Skeletal muscle tissue (tissue), 4 donors: Measurements from ENCODE around the gene METRNL. TPM values are rescaled to one million over a fixed set of nuclear protein-coding genes. Genes with fewer than 3 reads are reported as not detected.
A peak's percentile ranks its signal among the peaks of the same experiment; 100 is the strongest.
"Not testable (repeated sequence)": the region's sequence is repeated elsewhere in the genome, so short reads cannot be mapped to it uniquely, and the experiment has no call there.

Experiments used
- H3K27ac ChIP-seq: one replicate; pipeline ENCODE4 v1.7.0; 2013; ENCODE audit warnings: mild to moderate bottlenecking, low read depth, low read length, inconsistent platforms
- H3K27me3 ChIP-seq, 3 donors: one replicate each; pipeline ENCODE4 v1.7.0; 2013; ENCODE audit warnings: low read length in 3 of 3; ENCODE audit not compliant: control insufficient read depth in 3 of 3, insufficient read depth in 3 of 3
- H3K36me3 ChIP-seq, 3 donors: one replicate each; pipeline ENCODE4 v1.7.0; 2013; ENCODE audit warnings: low read length in 3 of 3; ENCODE audit not compliant: control insufficient read depth in 3 of 3, insufficient read depth in 3 of 3
- H3K4me1 ChIP-seq, 3 donors: one replicate each; pipeline ENCODE4 v1.7.0; 2013; ENCODE audit warnings: low read length in 3 of 3, mild to moderate bottlenecking in 3 of 3; ENCODE audit not compliant: control insufficient read depth in 3 of 3, insufficient read depth in 3 of 3
- H3K4me3 ChIP-seq, 3 donors: one replicate each; pipeline ENCODE4 v1.7.0; 2013; ENCODE audit warnings: low read length in 3 of 3
- H3K9ac ChIP-seq, 3 donors: one replicate each; pipeline ENCODE4 v1.7.0; 2013; ENCODE audit warnings: low read length in 3 of 3, mild to moderate bottlenecking in 3 of 3, moderate library complexity in 2 of 3, low read depth in 1 of 3
- H3K9me3 ChIP-seq, 3 donors: one replicate each; pipeline ENCODE4 v1.7.0; 2013; ENCODE audit warnings: low read length in 3 of 3; ENCODE audit not compliant: control insufficient read depth in 3 of 3
- total RNA-seq: library from RNA; depleted of rRNA; stranded (reverse); fragments of >200 nt; gene quantifications from one replicate; pipeline ENCODE4 v1.2.3, GENCODE V29; 2014
- donor health status: Osteomylitis.

The METRNL gene
- total RNA-seq, 1 donor from 2014 or later: 31.3 TPM

- Histone ChIP-seq H3K4me3 (no peak overlapping the region), H3K4me1 (no peaks in the 10 kb centered on the region), H3K27me3 (no peaks in the 10 kb centered on the region), H3K36me3 (peaks cover 9 to 28% (median 19%) of the 10 kb centered on the region in 3 donors), H3K9me3 (peaks cover 0 to 6% (median 3%) of the 10 kb centered on the region in 3 donors), H3K9ac (no peak overlapping the region), H3K27ac (no peak overlapping the region)
Observed at GRCh38 chr17:83037874-83038165, 41.6 kb upstream of the METRNL start.

DNA sequence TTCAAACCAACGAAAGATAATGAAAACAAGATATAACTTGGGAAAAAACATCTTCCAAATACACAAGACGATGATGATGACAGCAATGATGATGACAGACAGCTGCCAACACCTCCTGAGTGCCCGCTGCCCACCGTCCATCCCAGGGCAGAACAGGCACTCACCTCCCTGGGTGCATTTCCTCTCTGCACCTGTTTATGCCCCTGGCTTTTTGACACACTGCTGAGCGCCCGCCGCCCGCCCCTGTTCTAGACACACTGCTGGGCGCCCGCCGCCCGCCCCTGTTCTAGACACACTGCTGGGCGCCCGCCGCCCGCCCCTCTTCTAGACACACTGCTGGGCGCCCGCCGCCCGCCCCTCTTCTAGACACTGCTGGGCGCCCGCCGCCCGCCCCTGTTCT, 40.4 kb upstream of the METRNL start:
- not testable (repeated sequence) for H3K27me3 ChIP-seq, H3K9me3 ChIP-seq, H3K9ac ChIP-seq, H3K4me3 ChIP-seq, H3K27ac ChIP-seq, H3K4me1 ChIP-seq
- peaks cover 9 to 28% (median 19%) of the 10 kb centered on the region in 3 donors for H3K36me3 ChIP-seq

DNA sequence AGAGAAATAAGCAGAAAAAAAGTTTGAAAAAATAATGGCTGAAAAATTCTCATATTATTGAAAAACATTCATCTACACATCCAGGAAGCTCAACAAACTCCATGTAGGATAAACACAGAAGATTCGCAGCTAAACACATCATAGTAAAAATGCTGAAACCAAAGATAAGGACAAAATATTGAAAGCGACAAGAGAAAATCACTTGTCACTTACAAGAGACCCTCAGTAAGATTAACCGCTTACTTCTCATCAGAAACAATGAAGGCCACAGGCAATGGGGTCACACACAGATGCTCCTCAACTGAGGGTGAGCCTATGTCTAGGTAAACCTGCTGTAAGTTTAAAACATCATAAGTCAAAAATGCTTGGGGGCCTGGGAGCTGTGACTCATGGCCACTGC, 38.1 kb upstream of the METRNL start:
- no peaks in the 10 kb centered on the region for H3K4me1 ChIP-seq
- H3K27me3 ChIP-seq: no peaks in the 10 kb centered on the region
- peaks cover 0 to 6% (median 3%) of the 10 kb centered on the region in 3 donors for H3K9me3 ChIP-seq
- H3K27ac ChIP-seq: no peak overlapping the region
- peaks cover 6 to 25% (median 17%) of the 10 kb centered on the region in 3 donors for H3K36me3 ChIP-seq
- no peak overlapping the region for H3K4me3 ChIP-seq
- H3K9ac ChIP-seq: no peak overlapping the region

GRCh38 chr17:83042522-83043158, 36.8 kb upstream of the METRNL start:
- no peaks in the 10 kb centered on the region for H3K27me3 ChIP-seq
- H3K27ac ChIP-seq: no peak overlapping the region
- peaks cover 7 to 25% (median 8%) of the 10 kb centered on the region in 3 donors for H3K36me3 ChIP-seq
- no peaks in the 10 kb centered on the region for H3K4me1 ChIP-seq
- H3K4me3 ChIP-seq: no peak overlapping the region
- peaks cover 0 to 6% (median 3%) of the 10 kb centered on the region in 3 donors for H3K9me3 ChIP-seq
- no peak overlapping the region for H3K9ac ChIP-seq

DNA sequence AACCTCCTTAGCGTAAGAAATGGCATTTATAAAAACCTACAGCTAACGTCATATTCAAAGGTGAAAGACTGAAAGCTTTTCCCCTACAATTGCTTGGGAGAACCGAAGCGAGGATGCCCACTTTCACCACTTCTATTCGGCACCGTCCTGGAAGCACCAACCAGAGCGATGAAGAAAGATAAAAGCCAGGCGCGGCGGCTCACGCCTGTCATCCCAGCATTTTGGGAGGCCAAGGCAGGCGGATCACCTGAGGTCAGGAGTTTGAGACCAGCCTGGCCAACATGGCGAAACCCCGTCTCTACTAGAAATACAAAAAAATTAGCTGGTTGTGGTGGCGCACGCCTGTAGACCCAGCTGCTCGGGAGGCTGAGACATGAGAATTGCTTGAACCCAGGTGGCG, 34.9 kb upstream of the METRNL start:
- peaks cover 7 to 31% (median 8%) of the 10 kb centered on the region in 3 donors for H3K36me3 ChIP-seq
- H3K27me3 ChIP-seq, H3K4me3 ChIP-seq, H3K27ac ChIP-seq, H3K9ac ChIP-seq, H3K9me3 ChIP-seq, H3K4me1 ChIP-seq: not testable (repeated sequence)

- H3K27ac ChIP-seq: no peak overlapping the region
- peaks cover 0 to 6% (median 0%) of the 10 kb centered on the region in 3 donors for H3K9me3 ChIP-seq
- no peak overlapping the region for H3K4me3 ChIP-seq
- peaks cover 0 to 5% (median 4%) of the 10 kb centered on the region in 3 donors for H3K4me1 ChIP-seq
- H3K27me3 ChIP-seq: no peaks in the 10 kb centered on the region
- no peak overlapping the region for H3K9ac ChIP-seq
- H3K36me3 ChIP-seq: peaks cover 5 to 25% (median 6%) of the 10 kb centered on the region in 3 donors
Observed at GRCh38 chr17:83046448-83047181, 32.8 kb upstream of the METRNL start.

GRCh38 chr17:83047182-83047478, 32.3 kb upstream of the METRNL start:
- Histone ChIP-seq H3K27ac (no peak overlapping the region), H3K4me3 (no peak overlapping the region), H3K9ac (no peak overlapping the region), H3K9me3 (peaks cover 0 to 5% (median 0%) of the 10 kb centered on the region in 3 donors), H3K4me1 (peaks cover 2 to 8% (median 7%) of the 10 kb centered on the region in 3 donors), H3K27me3 (no peaks in the 10 kb centered on the region), H3K36me3 (peaks cover 4 to 20% (median 5%) of the 10 kb centered on the region in 3 donors)

DNA sequence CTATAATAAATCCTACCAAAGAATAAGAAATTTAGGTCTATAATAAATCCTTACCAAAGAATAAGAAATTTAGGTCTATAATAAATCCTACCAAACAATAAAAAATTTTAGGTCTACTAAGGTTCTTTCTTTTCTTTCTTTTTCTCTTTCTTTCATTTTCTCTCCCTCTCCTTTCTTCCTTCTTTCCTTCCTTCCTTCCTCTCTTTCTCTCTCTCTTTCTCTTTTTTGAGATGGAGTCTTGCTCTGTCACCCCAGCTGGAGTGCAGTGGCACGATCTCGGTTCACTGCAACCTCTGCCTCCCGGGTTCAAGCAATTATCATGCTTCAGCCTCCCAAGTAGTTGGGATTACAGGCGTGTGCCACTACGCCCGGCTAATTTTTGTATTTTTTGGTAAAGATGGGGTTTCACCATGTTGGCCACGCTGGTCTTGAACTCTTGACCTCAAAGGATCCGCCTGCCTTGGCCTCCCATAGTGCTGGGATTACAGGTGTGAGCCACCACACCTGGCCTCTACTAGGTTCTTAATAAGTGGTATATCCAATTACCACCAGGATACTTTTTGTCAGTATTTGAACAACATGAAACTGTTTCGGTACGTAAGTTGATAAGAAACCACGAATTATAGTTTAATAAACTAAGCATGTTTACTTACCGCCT, 31.5 kb upstream of the METRNL start:
- Histone ChIP-seq H3K4me1 (peaks cover 3 to 14% (median 13%) of the 10 kb centered on the region in 3 donors), H3K36me3 (peaks cover 2 to 15% (median 5%) of the 10 kb centered on the region in 3 donors)
- H3K9ac ChIP-seq, H3K27ac ChIP-seq, H3K27me3 ChIP-seq, H3K9me3 ChIP-seq, H3K4me3 ChIP-seq: not testable (repeated sequence)

- H3K9ac ChIP-seq: peak overlapping the region; percentile 67 to 86 (median 76)
- no peaks in the 10 kb centered on the region for H3K27me3 ChIP-seq
- H3K4me1 ChIP-seq: peaks cover 5 to 23% (median 19%) of the 10 kb centered on the region in 3 donors
- peaks cover 2 to 15% (median 5%) of the 10 kb centered on the region in 3 donors for H3K36me3 ChIP-seq
- no peaks in the 10 kb centered on the region for H3K9me3 ChIP-seq
- H3K27ac ChIP-seq: peak overlapping the region; percentile 62
- peak overlapping the region; percentile 72 to 85 (median 83) for H3K4me3 ChIP-seq
Observed at GRCh38 chr17:83050651-83051395, 28.6 kb upstream of the METRNL start.
